ENCODE data around the gene GPSM1. TPM values are rescaled to one million over a fixed set of nuclear protein-coding genes. Genes with fewer than 3 reads are reported as not detected.

GPSM1 gene
- total RNA-seq, 1 donor: 2.6 TPM

GRCh38 chr9:136336881-136337280 is 9.5 kb downstream of the GPSM1 start:
- Histone ChIP-seq H3K4me3 (ENCODE audit: low read length) (no peak overlapping the region), H3K9me3 (ENCODE audit: low read depth, low read length) (no peaks in the 10 kb centered on the region), H3K4me1 (ENCODE audit: insufficient read depth, low read length) (no peaks in the 10 kb centered on the region), H3K27me3 (ENCODE audit: insufficient read depth, low read length) (no peaks in the 10 kb centered on the region)

- no peaks in the 10 kb centered on the region for H3K4me1 ChIP-seq (ENCODE audit: insufficient read depth, low read length)
- no peak overlapping the region for H3K4me3 ChIP-seq (ENCODE audit: low read length)
- H3K27me3 ChIP-seq (ENCODE audit: insufficient read depth, low read length): no peaks in the 10 kb centered on the region
- no peaks in the 10 kb centered on the region for H3K9me3 ChIP-seq (ENCODE audit: low read depth, low read length)
Observed at GRCh38 chr9:136337416-136338395, 10.4 kb downstream of the GPSM1 start.

- H3K9me3 ChIP-seq (ENCODE audit: low read depth, low read length): no peaks in the 10 kb centered on the region
- no peaks in the 10 kb centered on the region for H3K4me1 ChIP-seq (ENCODE audit: insufficient read depth, low read length)
- no peaks in the 10 kb centered on the region for H3K27me3 ChIP-seq (ENCODE audit: insufficient read depth, low read length)
- H3K4me3 ChIP-seq (ENCODE audit: low read length): no peak overlapping the region
Observed at GRCh38 chr9:136338511-136338910, 11.2 kb downstream of the GPSM1 start.

GRCh38 chr9:136339173-136339957 is 12.0 kb downstream of the GPSM1 start:
- H3K4me1 ChIP-seq (ENCODE audit: insufficient read depth, low read length): no peaks in the 10 kb centered on the region
- H3K27me3 ChIP-seq (ENCODE audit: insufficient read depth, low read length): no peaks in the 10 kb centered on the region
- H3K9me3 ChIP-seq (ENCODE audit: low read depth, low read length): no peaks in the 10 kb centered on the region
- no peak overlapping the region for H3K4me3 ChIP-seq (ENCODE audit: low read length)

- no peaks in the 10 kb centered on the region for H3K27me3 ChIP-seq (ENCODE audit: insufficient read depth, low read length)
- H3K4me1 ChIP-seq (ENCODE audit: insufficient read depth, low read length): no peaks in the 10 kb centered on the region
- no peak overlapping the region for H3K4me3 ChIP-seq (ENCODE audit: low read length)
- H3K9me3 ChIP-seq (ENCODE audit: low read depth, low read length): no peaks in the 10 kb centered on the region
Observed at GRCh38 chr9:136339958-136340310, 12.6 kb downstream of the GPSM1 start.

GRCh38 chr9:136340356-136341041 is 13.2 kb downstream of the GPSM1 start:
- H3K4me3 ChIP-seq (ENCODE audit: low read length): no peak overlapping the region
- H3K4me1 ChIP-seq (ENCODE audit: insufficient read depth, low read length): no peaks in the 10 kb centered on the region
- no peaks in the 10 kb centered on the region for H3K27me3 ChIP-seq (ENCODE audit: insufficient read depth, low read length)
- H3K9me3 ChIP-seq (ENCODE audit: low read depth, low read length): no peaks in the 10 kb centered on the region

- Histone ChIP-seq H3K9me3 (ENCODE audit: low read depth, low read length) (no peaks in the 10 kb centered on the region), H3K4me1 (ENCODE audit: insufficient read depth, low read length) (no peaks in the 10 kb centered on the region), H3K4me3 (ENCODE audit: low read length) (no peak overlapping the region), H3K27me3 (ENCODE audit: insufficient read depth, low read length) (no peaks in the 10 kb centered on the region)
Observed at GRCh38 chr9:136341042-136341655, 13.8 kb downstream of the GPSM1 start.

GRCh38 chr9:136341769-136342168 is 14.4 kb downstream of the GPSM1 start:
- Histone ChIP-seq H3K4me1 (ENCODE audit: insufficient read depth, low read length) (no peaks in the 10 kb centered on the region), H3K9me3 (ENCODE audit: low read depth, low read length) (no peaks in the 10 kb centered on the region), H3K27me3 (ENCODE audit: insufficient read depth, low read length) (no peaks in the 10 kb centered on the region), H3K4me3 (ENCODE audit: low read length) (no peak overlapping the region)

GRCh38 chr9:136342181-136343120 is 15.1 kb downstream of the GPSM1 start:
- no peaks in the 10 kb centered on the region for H3K4me1 ChIP-seq (ENCODE audit: insufficient read depth, low read length)
- H3K9me3 ChIP-seq (ENCODE audit: low read depth, low read length): no peaks in the 10 kb centered on the region
- H3K4me3 ChIP-seq (ENCODE audit: low read length): no peak overlapping the region
- no peaks in the 10 kb centered on the region for H3K27me3 ChIP-seq (ENCODE audit: insufficient read depth, low read length)

GRCh38 chr9:136343121-136343883 is 16.0 kb downstream of the GPSM1 start:
- Histone ChIP-seq H3K4me1 (ENCODE audit: insufficient read depth, low read length) (no peaks in the 10 kb centered on the region), H3K4me3 (ENCODE audit: low read length) (no peak overlapping the region), H3K9me3 (ENCODE audit: low read depth, low read length) (no peaks in the 10 kb centered on the region), H3K27me3 (ENCODE audit: insufficient read depth, low read length) (no peaks in the 10 kb centered on the region)

- Histone ChIP-seq H3K4me3 (ENCODE audit: low read length) (no peak overlapping the region), H3K9me3 (ENCODE audit: low read depth, low read length) (no peaks in the 10 kb centered on the region), H3K4me1 (ENCODE audit: insufficient read depth, low read length) (no peaks in the 10 kb centered on the region), H3K27me3 (ENCODE audit: insufficient read depth, low read length) (no peaks in the 10 kb centered on the region)
Observed at GRCh38 chr9:136343884-136344269, 16.5 kb downstream of the GPSM1 start.

- Histone ChIP-seq H3K4me3 (ENCODE audit: low read length) (no peak overlapping the region), H3K27me3 (ENCODE audit: insufficient read depth, low read length) (no peaks in the 10 kb centered on the region), H3K4me1 (ENCODE audit: insufficient read depth, low read length) (no peaks in the 10 kb centered on the region), H3K9me3 (ENCODE audit: low read depth, low read length) (no peaks in the 10 kb centered on the region)
Observed at GRCh38 chr9:136344544-136345280, 17.4 kb downstream of the GPSM1 start.
